Measurements from ENCODE around the gene IGFN1. TPM values are rescaled to one million over a fixed set of nuclear protein-coding genes. Genes with fewer than 3 reads are reported as not detected.
A peak's percentile ranks its signal among the peaks of the same experiment; 100 is the strongest.

The IGFN1 gene
- total RNA-seq, 2 experiments from 2014 or later, result not detected

GRCh38 chr1:201220388-201220715, 29.7 kb downstream of the IGFN1 start:
- Histone ChIP-seq H3K4me3 (ENCODE audit: low read length) (no peak overlapping the region), H3K36me3 (ENCODE audit: insufficient read depth, low read length) (no peaks in the 10 kb centered on the region), H3K27ac (ENCODE audit: low read depth in 1 of 2, low read length in 2 of 2) (no peak overlapping the region), H3K4me1 (ENCODE audit: insufficient read depth, low read length) (no peaks in the 10 kb centered on the region), H3K27me3 (ENCODE audit: control insufficient read depth in 1 of 2, insufficient read depth in 2 of 2, low read length in 2 of 2) (no peaks in the 10 kb centered on the region), H3K9me3 (ENCODE audit: control insufficient read depth in 1 of 2, insufficient read depth in 1 of 2, low read length in 2 of 2) (no peaks in the 10 kb centered on the region)
- no peak for ATAC-seq (ENCODE audit: poor library complexity)
- H3K9me3 Mint-ChIP-seq, result no peaks in the 10 kb centered on the region
- no peaks in the 10 kb centered on the region for H3K27me3 Mint-ChIP-seq
- no peak for DNase-seq
- H3K27ac Mint-ChIP-seq, result no peak overlapping the region
- ChIA-PET CTCF (no interaction called here), POLR2A (no interaction called here)
- no peak overlapping the region for H3K4me3 Mint-ChIP-seq
- intact Hi-C loops (cut with DNase I, micrococcal nuclease), result loop anchor here (5.0 to 10.0 kb wide), 4 partner anchors 68 to 246 kb away; partner anchors contain the start of gene TMEM9 (in 1 of the 2)
- TF ChIP-seq CTCF (IDR thresholded peaks at IDR 0.05), result no peak
- no peaks in the 10 kb centered on the region for H3K4me1 Mint-ChIP-seq (ENCODE audit: low read depth)
- H3K36me3 Mint-ChIP-seq (ENCODE audit: low read depth), result no peaks in the 10 kb centered on the region

GRCh38 chr1:201221201-201221846, 30.7 kb downstream of the IGFN1 start:
- H3K36me3 ChIP-seq (ENCODE audit: insufficient read depth, low read length), result no peaks in the 10 kb centered on the region
- peaks cover 0 to 2% of the 10 kb centered on the region in 2 experiments for H3K27me3 ChIP-seq (ENCODE audit: control insufficient read depth in 1 of 2, insufficient read depth in 2 of 2, low read length in 2 of 2)
- intact Hi-C loops (cut with DNase I, micrococcal nuclease), result loop anchor here (5.0 to 10.0 kb wide), 4 partner anchors 69 to 247 kb away; partner anchors contain the start of gene TMEM9 (in 1 of the 2)
- ATAC-seq (ENCODE audit: poor library complexity) (no peak), DNase-seq (peak in 3 of 14 experiments; percentile 1 to 27 (median 8))
- no peaks in the 10 kb centered on the region for H3K9me3 Mint-ChIP-seq
- CTCF ChIA-PET, result no interaction called here
- H3K27me3 Mint-ChIP-seq, result peaks cover under 1% of the 10 kb centered on the region
- no peak overlapping the region for H3K27ac Mint-ChIP-seq
- H3K4me1 ChIP-seq (ENCODE audit: insufficient read depth, low read length), result no peaks in the 10 kb centered on the region
- H3K36me3 Mint-ChIP-seq (ENCODE audit: low read depth), result no peaks in the 10 kb centered on the region
- no peak overlapping the region for H3K4me3 Mint-ChIP-seq
- H3K4me1 Mint-ChIP-seq (ENCODE audit: low read depth), result no peaks in the 10 kb centered on the region
- H3K27ac ChIP-seq (ENCODE audit: low read depth in 1 of 2, low read length in 2 of 2), result no peak overlapping the region
- H3K9me3 ChIP-seq (ENCODE audit: control insufficient read depth in 1 of 2, insufficient read depth in 1 of 2, low read length in 2 of 2), result no peaks in the 10 kb centered on the region
- TF ChIP-seq CTCF (IDR thresholded peaks at IDR 0.05), result no peak
- POLR2A ChIA-PET, result no interaction called here
- H3K4me3 ChIP-seq (ENCODE audit: low read length), result no peak overlapping the region

- H3K27me3 Mint-ChIP-seq, result peaks cover 4% of the 10 kb centered on the region
- Histone ChIP-seq H3K9me3 (ENCODE audit: control insufficient read depth in 1 of 2, insufficient read depth in 1 of 2, low read length in 2 of 2) (no peaks in the 10 kb centered on the region), H3K4me3 (ENCODE audit: low read length) (no peak overlapping the region), H3K27me3 (ENCODE audit: control insufficient read depth in 1 of 2, insufficient read depth in 2 of 2, low read length in 2 of 2) (peaks cover 0 to 2% of the 10 kb centered on the region in 2 experiments), H3K27ac (ENCODE audit: low read depth in 1 of 2, low read length in 2 of 2) (no peak overlapping the region), H3K4me1 (ENCODE audit: insufficient read depth, low read length) (no peaks in the 10 kb centered on the region), H3K36me3 (ENCODE audit: insufficient read depth, low read length) (no peaks in the 10 kb centered on the region)
- no peak overlapping the region for H3K27ac Mint-ChIP-seq
- intact Hi-C loops (cut with DNase I, micrococcal nuclease), result loop anchor here (2.0 to 10.0 kb wide), 5 partner anchors 70 to 247 kb away; partner anchors contain the start of gene TMEM9 (in 1 of the 2)
- H3K9me3 Mint-ChIP-seq, result no peaks in the 10 kb centered on the region
- CTCF ChIA-PET, result no interaction called here
- DNase-seq (peak in 1 of 14 experiments; percentile 17), ATAC-seq (ENCODE audit: poor library complexity) (no peak)
- no peak overlapping the region for H3K4me3 Mint-ChIP-seq
- no peaks in the 10 kb centered on the region for H3K36me3 Mint-ChIP-seq (ENCODE audit: low read depth)
- POLR2A ChIA-PET, result no interaction called here
- no peak for TF ChIP-seq CTCF (IDR thresholded peaks at IDR 0.05)
- H3K4me1 Mint-ChIP-seq (ENCODE audit: low read depth), result no peaks in the 10 kb centered on the region
Measured at GRCh38 chr1:201222125-201222524, 31.5 kb downstream of the IGFN1 start.

Data from CD4-positive, alpha-beta T cell (primary cell).